H1 (cell line): ENCODE data around the gene ARMC9. TPM values are rescaled to one million over a fixed set of nuclear protein-coding genes. Genes with fewer than 3 reads are reported as not detected.
A peak's percentile ranks its signal among the peaks of the same experiment; 100 is the strongest.

Source experiments
- CTCF ChIA-PET: fragments of 300-600 bp; sonication (Branson Sonifier 250); formaldehyde crosslinking; loops from one replicate; lab custom pipeline; 2021; ENCODE audit not compliant: partially characterized antibody; lab: Charles Lee
- POLR2A ChIA-PET: fragments of 300-600 bp; sonication (Branson Sonifier 250); formaldehyde crosslinking; loops from one replicate; lab custom pipeline; 2021; ENCODE audit warnings: inconsistent platforms; ENCODE audit not compliant: partially characterized antibody; lab: Charles Lee
- DNase-seq, 2 experiments: peaks; one replicate each; pipeline versions ENCODE4 v3.0.0 to v3.0.0-alpha.2; 2010 to 2022; ENCODE audit warnings: low spot score in 2 of 2, low read depth in 1 of 2, mixed read lengths in 1 of 2
- FAIRE-seq: peaks from 2 replicates; lab custom pipeline; 2011; peaks lifted over from hg19 to GRCh38; lab: Jason Lieb, UNC
- H2AFZ ChIP-seq: 2 replicates; pipeline ENCODE4 v1.8.1; 2012; ENCODE audit warnings: low read length, inconsistent platforms
- H2AK5ac ChIP-seq: 2 replicates; pipeline ENCODE4 v1.6.1; 2013; ENCODE audit warnings: low read depth, low read length
- H2BK120ac ChIP-seq: replicated peaks from 2 replicates; pipeline ENCODE3; 2013; ENCODE audit warnings: low read depth, low read length, inconsistent platforms
- H2BK12ac ChIP-seq: 2 replicates; pipeline ENCODE4 v1.6.1; 2013; ENCODE audit warnings: low read depth, low read length
- H2BK15ac ChIP-seq: 2 replicates; pipeline ENCODE4 v1.6.1; 2013; ENCODE audit warnings: low read length
- H2BK20ac ChIP-seq: 2 replicates; pipeline ENCODE4 v1.6.1; 2013; ENCODE audit warnings: low read length
- H2BK5ac ChIP-seq: 2 replicates; pipeline ENCODE4 v1.6.1; 2013; ENCODE audit warnings: low read depth, low read length
- H3K14ac ChIP-seq: 2 replicates; pipeline ENCODE4 v1.6.1; 2013; ENCODE audit warnings: inconsistent platforms; ENCODE audit not compliant: insufficient read length
- H3K18ac ChIP-seq: 2 replicates; pipeline ENCODE4 v1.6.1; 2013; ENCODE audit warnings: low read length; ENCODE audit errors: extremely low read depth
- H3K23ac ChIP-seq: 2 replicates; pipeline ENCODE4 v1.6.1; 2013; ENCODE audit warnings: inconsistent platforms; ENCODE audit not compliant: insufficient read length
- H3K23me2 ChIP-seq: 2 replicates; pipeline ENCODE4 v1.6.1; 2013; ENCODE audit warnings: low read depth, low read length
- H3K27ac ChIP-seq: 2 replicates; pipeline ENCODE4 v1.6.1; 2011; ENCODE audit warnings: low read depth, low read length, inconsistent platforms
- H3K27me3 ChIP-seq, 4 experiments: replicated peaks in 1 of 4; 1 replicate in 1 of 4; 2 replicates in 3 of 4; pipeline versions ENCODE4 v1.6.1 to v1.8.1; 2011 to 2013; ENCODE audit warnings: low read length in 3 of 4, mild to moderate bottlenecking in 3 of 4, inconsistent platforms in 2 of 4, mixed read lengths in 2 of 4, moderate library complexity in 1 of 4; ENCODE audit not compliant: control insufficient read depth in 3 of 4, insufficient read depth in 3 of 4; ENCODE audit errors: extremely low read depth in 1 of 4
- H3K36me3 ChIP-seq, 4 experiments: 2 replicates each; pipeline versions ENCODE4 v1.6.1 to v1.8.1; 2011 to 2013; ENCODE audit warnings: mild to moderate bottlenecking in 4 of 4, low read length in 3 of 4, moderate library complexity in 2 of 4, control low read depth in 1 of 4, inconsistent platforms in 1 of 4; ENCODE audit not compliant: insufficient read depth in 4 of 4, control insufficient read depth in 2 of 4
- H3K4ac ChIP-seq: replicated peaks from 2 replicates; pipeline ENCODE3; 2013; ENCODE audit warnings: low read length, low read depth, mixed read lengths, inconsistent platforms; ENCODE audit not compliant: insufficient read length
- H3K4me1 ChIP-seq, 4 experiments: replicated peaks in 1 of 4; 1 replicate in 1 of 4; 2 replicates in 3 of 4; pipeline versions ENCODE4 v1.6.1 to v1.8.1; 2011 to 2013; ENCODE audit warnings: low read length in 3 of 4, inconsistent platforms in 2 of 4, mixed read lengths in 1 of 4; ENCODE audit not compliant: insufficient read depth in 4 of 4, control insufficient read depth in 3 of 4
- H3K4me2 ChIP-seq, 2 experiments: 2 replicates each; pipeline versions ENCODE4 v1.6.1 to v1.8.1; 2011 to 2013; ENCODE audit warnings: low read depth in 2 of 2, low read length in 2 of 2, control low read depth in 1 of 2, inconsistent platforms in 1 of 2, mild to moderate bottlenecking in 1 of 2; ENCODE audit not compliant: insufficient read depth in 1 of 2
- H3K4me3 ChIP-seq, 4 experiments: fragments of 200-600, 300-600 bp in 1 of 4; sonication (generic), shearing (Covaris generic), sonication (Bioruptor Twin) in 1 of 4; 2 replicates each; pipeline versions ENCODE4 v1.5.1 to v1.8.1; 2011 to 2016; ENCODE audit warnings: low read length in 4 of 4, low read depth in 3 of 4, control low read depth in 2 of 4, inconsistent platforms in 2 of 4, mild to moderate bottlenecking in 2 of 4, mixed read lengths in 1 of 4, moderate library complexity in 1 of 4; ENCODE audit not compliant: insufficient read depth in 2 of 4; ENCODE audit errors: extremely low read depth in 1 of 4
- H3K56ac ChIP-seq: replicated peaks from 2 replicates; pipeline ENCODE3; 2013; ENCODE audit warnings: low read depth, mild to moderate bottlenecking, mixed read lengths, low read length, inconsistent platforms; ENCODE audit not compliant: insufficient read length
- H3K79me1 ChIP-seq: 2 replicates; pipeline ENCODE4 v1.6.1; 2013; ENCODE audit warnings: low read depth, low read length, control low read depth
- H3K79me2 ChIP-seq, 2 experiments: 2 replicates each; pipeline versions ENCODE4 v1.6.1 to v1.8.1; 2012 to 2013; ENCODE audit warnings: low read length in 2 of 2, mild to moderate bottlenecking in 2 of 2, inconsistent platforms in 1 of 2; ENCODE audit not compliant: insufficient read depth in 2 of 2, control insufficient read depth in 1 of 2
- H3K9ac ChIP-seq, 4 experiments: replicated peaks in 1 of 4; 1 replicate in 1 of 4; 2 replicates in 3 of 4; pipeline versions ENCODE4 v1.6.1 to v1.8.1; 2011 to 2013; ENCODE audit warnings: low read depth in 3 of 4, low read length in 3 of 4, control low read depth in 2 of 4, mild to moderate bottlenecking in 2 of 4, moderate library complexity in 2 of 4, inconsistent platforms in 1 of 4; ENCODE audit errors: extremely low read depth in 1 of 4
- H3K9me3 ChIP-seq, 2 experiments: 2 replicates each; pipeline versions ENCODE4 v1.6.1 to v1.8.1; 2012 to 2013; ENCODE audit warnings: mild to moderate bottlenecking in 2 of 2, moderate library complexity in 2 of 2, control low read depth in 1 of 2, inconsistent platforms in 1 of 2, low read depth in 1 of 2, low read length in 1 of 2, mixed read lengths in 1 of 2; ENCODE audit not compliant: insufficient read depth in 2 of 2
- H4K20me1 ChIP-seq, 2 experiments: replicated peaks in 1 of 2; 2 replicates each; pipeline versions ENCODE3 to v1.8.1; 2011 to 2013; ENCODE audit warnings: inconsistent platforms in 2 of 2, low read length in 2 of 2, mild to moderate bottlenecking in 1 of 2; ENCODE audit not compliant: insufficient read depth in 2 of 2, control insufficient read depth in 1 of 2
- H4K5ac ChIP-seq: 2 replicates; pipeline ENCODE4 v1.6.1; 2013; ENCODE audit warnings: low read length, low read depth, mixed read lengths, inconsistent platforms; ENCODE audit not compliant: insufficient read length
- H4K8ac ChIP-seq: 2 replicates; pipeline ENCODE4 v1.8.0; 2013; ENCODE audit warnings: mild to moderate bottlenecking, moderate library complexity, low read length, inconsistent platforms; ENCODE audit not compliant: insufficient read depth; ENCODE audit errors: extremely low read depth
- H4K91ac ChIP-seq: replicated peaks from 2 replicates; pipeline ENCODE3; 2013; ENCODE audit warnings: low read length, mixed read lengths, inconsistent platforms; ENCODE audit not compliant: insufficient read length
- ASH2L ChIP-seq: fragments of 200-600, 300-600 bp; sonication (generic); IDR thresholded peaks from one replicate; pipeline ENCODE4 v1.7.1; 2017; ENCODE audit warnings: low read length
- ATF2 ChIP-seq: IDR thresholded peaks from 2 replicates; pipeline ENCODE4 v1.6.1; 2012; ENCODE audit warnings: low read length, inconsistent platforms
- CBX5 ChIP-seq: fragments of 300-800, 300-1000 bp; sonication (generic); IDR thresholded peaks from 2 replicates; pipeline ENCODE4 v1.7.1; 2016; ENCODE audit warnings: antibody characterized with exemption, low read length, low read depth
- EGR1 ChIP-seq: IDR thresholded peaks from 2 replicates; pipeline ENCODE4 v1.6.1; 2011; ENCODE audit warnings: low read depth, low read length, borderline replicate concordance
- EP300 ChIP-seq, 2 experiments: IDR thresholded peaks; 1 replicate in 1 of 2; 2 replicates in 1 of 2; pipeline ENCODE4 v1.6.1; 2011 to 2012; ENCODE audit warnings: low read depth in 2 of 2, low read length in 2 of 2, mild to moderate bottlenecking in 2 of 2, borderline replicate concordance in 1 of 2, inconsistent platforms in 1 of 2, moderate library complexity in 1 of 2
- FOSL1 ChIP-seq: IDR thresholded peaks from 2 replicates; pipeline ENCODE4 v1.6.1; 2011; ENCODE audit warnings: mild to moderate bottlenecking, low read depth, low read length, moderate library complexity; ENCODE audit not compliant: insufficient read depth
- RBBP5 ChIP-seq: IDR thresholded peaks from 2 replicates; pipeline ENCODE4 v1.7.1; 2012; ENCODE audit warnings: low read depth, mild to moderate bottlenecking, inconsistent platforms, low read length, moderate library complexity, borderline replicate concordance
- RXRA ChIP-seq: IDR thresholded peaks from 2 replicates; pipeline ENCODE4 v1.6.1; 2011; ENCODE audit warnings: low read depth, mild to moderate bottlenecking, low read length, moderate library complexity; ENCODE audit not compliant: insufficient read depth
- SIX5 ChIP-seq: IDR thresholded peaks from 2 replicates; pipeline ENCODE4 v1.6.1; 2011; ENCODE audit warnings: mild to moderate bottlenecking, low read depth, low read length
- SP2 ChIP-seq: IDR thresholded peaks from 2 replicates; pipeline ENCODE4 v1.6.1; 2012; ENCODE audit warnings: mild to moderate bottlenecking, low read length, inconsistent platforms
- USF2 ChIP-seq: IDR thresholded peaks from 2 replicates; pipeline ENCODE4 v1.6.1; 2011; ENCODE audit warnings: low read length, improper control_type of control experiment
- WGBS, 2 experiments: shearing (Covaris generic) in 1 of 2; methylation state at CpG; one replicate each; pipeline versions ENCODE4 v1.1.6 to v1.1.7; 2013 to 2015; ENCODE audit warnings: low lambda C conversion rate in 2 of 2, mixed read lengths in 2 of 2, inconsistent platforms in 1 of 2, low coverage in 1 of 2, missing lambda C conversion rate in 1 of 2; ENCODE audit not compliant: insufficient replicate concordance in 2 of 2, insufficient coverage in 1 of 2, insufficient read length in 1 of 2; ENCODE audit errors: extremely low coverage in 1 of 2, missing lambda C conversion rate in 1 of 2; 5-methylcytosine and 5-hydroxymethylcytosine counted together
- polyA plus RNA-seq, 7 experiments: library from polyadenylated mRNA; depleted of rRNA in 3 of 7; stranded (reverse) in 5 of 7; unstranded in 2 of 7; fragments of >200 nt in 5 of 7; fragments of 200-250 nt in 2 of 7; gene quantifications; 1 replicate in 5 of 7; 2 replicates in 1 of 7; 4 replicates in 1 of 7; pipeline versions ENCODE4 v1.2.1 to v1.2.3, GENCODE V29; 2011 to 2013; ENCODE audit warnings: missing spikeins in 2 of 7, mixed read lengths in 2 of 7
- total RNA-seq: library from RNA; stranded (reverse); fragmentation: NEBNext Ultra II Directional; extraction: Animal tissue kit (Norgen Biotek cat#: 25700); gene quantifications from 2 replicates; pipeline ENCODE4 v1.2.1, GENCODE V29; 2021

Gene ARMC9
- total and polyA plus RNA-seq, 2 of the 8 experiments (the other 6 are each of a cell fraction or from before 2014, with no cell fraction given) = 23.2 to 36.1 TPM

- Histone ChIP-seq H3K27me3 (no peaks in the 10 kb centered on the region), H3K27ac (no peak overlapping the region), H2BK120ac (no peak overlapping the region), H4K8ac (peak overlapping the region; percentile 59; the same call in 1 of the 2 replicates), H3K4me3 (no peak overlapping the region), H4K91ac (no peak overlapping the region), H2AFZ (no peak overlapping the region), H3K23ac (no peak overlapping the region), H3K23me2 (no peaks in the 10 kb centered on the region), H2BK20ac (no peak overlapping the region), H3K36me3 (no peaks in the 10 kb centered on the region), H3K4me1 (no peaks in the 10 kb centered on the region; a peak in 1 of 7 replicates), H3K9me3 (no peaks in the 10 kb centered on the region), H3K14ac (no peak overlapping the region), H2AK5ac (no peak overlapping the region), H3K18ac (no peak overlapping the region), H3K79me1 (no peaks in the 10 kb centered on the region), H3K79me2 (no peaks in the 10 kb centered on the region), H4K20me1 (no peaks in the 10 kb centered on the region), H3K4ac (no peak overlapping the region), H2BK12ac (no peak overlapping the region), H2BK5ac (peak overlapping the region; percentile 15; the same call in 1 of the 2 replicates), H3K4me2 (no peak overlapping the region), H4K5ac (no peak overlapping the region), H2BK15ac (no peak overlapping the region), H3K9ac (no peak overlapping the region), H3K56ac (no peak overlapping the region)
- no peak for DNase-seq
- no peak for FAIRE-seq
- WGBS, 2 experiments = 92% methylated on average over 6 of the region's 6 CpGs; no CpG with 5 or more reads in 1 of the 2 experiments
- ChIA-PET CTCF (interaction anchor here (0.8 to 3.0 kb wide), 10 partner anchors 9 to 301 kb away, joined by 3 to 28 read pairs (median 3); no protein-coding TSS in a partner anchor), POLR2A (interaction anchor here (1.3 kb wide), 2 partner anchors 103 to 144 kb away, joined by 3 to 4 read pairs; no protein-coding TSS in a partner anchor)
- no peak for TF ChIP-seq USF2
- no peak for TF ChIP-seq SIX5
- no peak for TF ChIP-seq ATF2
- no peak for TF ChIP-seq ASH2L
- TF ChIP-seq RXRA = no peak
- no peak for TF ChIP-seq EGR1
- TF ChIP-seq EP300 (IDR thresholded peaks at IDR 0.05; ENCODE audit: borderline replicate concordance in 1 of 2, low read depth in 2 of 2, low read length in 2 of 2) = no peak
- no peak for TF ChIP-seq RBBP5
- TF ChIP-seq CBX5 = no peak
- no peak for TF ChIP-seq FOSL1
- TF ChIP-seq SP2 = no peak
These were observed 109.8 kb downstream of the ARMC9 start for GRCh38 chr2:231308219-231308618.
